Measurements from ENCODE around the gene CROCC. TPM values are rescaled to one million over a fixed set of nuclear protein-coding genes. Genes with fewer than 3 reads are reported as not detected.

Gene CROCC
- total RNA-seq, 1 donor from 2014 or later = 8.9 TPM

GRCh38 chr1:17014671-17015567 lies 93.2 kb downstream of the CROCC start:
- H3K27ac ChIP-seq (replicated peaks) = no peak overlapping the region
- peaks cover 23% of the 10 kb centered on the region for H3K4me1 ChIP-seq
- peaks cover 25% of the 10 kb centered on the region for H3K36me3 ChIP-seq
- no peak overlapping the region for H3K4me3 ChIP-seq
- TF ChIP-seq CTCF (IDR thresholded peaks at IDR 0.05; ENCODE audit: borderline replicate concordance) = no peak
- no peaks in the 10 kb centered on the region for H3K9me3 ChIP-seq (replicated peaks)
- intact Hi-C loops (cut with micrococcal nuclease) = no loop called here
- DNase-seq = no peak
- no peaks in the 10 kb centered on the region for H3K27me3 ChIP-seq (ENCODE audit: low read depth)

GRCh38 chr1:17016317-17016661 lies 94.6 kb downstream of the CROCC start:
- no peak for TF ChIP-seq CTCF (IDR thresholded peaks at IDR 0.05; ENCODE audit: borderline replicate concordance)
- Histone ChIP-seq H3K36me3 (peaks cover 39% of the 10 kb centered on the region), H3K4me1 (peaks cover 10% of the 10 kb centered on the region), H3K9me3 (replicated peaks) (no peaks in the 10 kb centered on the region), H3K27me3 (ENCODE audit: low read depth) (no peaks in the 10 kb centered on the region), H3K4me3 (no peak overlapping the region), H3K27ac (replicated peaks) (no peak overlapping the region)
- DNase-seq = no peak
- intact Hi-C loops (cut with micrococcal nuclease) = no loop called here

- TF ChIP-seq CTCF (IDR thresholded peaks at IDR 0.05; ENCODE audit: borderline replicate concordance) = no peak
- Histone ChIP-seq H3K36me3 (peaks cover 50% of the 10 kb centered on the region), H3K9me3 (replicated peaks) (no peaks in the 10 kb centered on the region), H3K4me3 (no peak overlapping the region), H3K27ac (replicated peaks) (no peak overlapping the region), H3K4me1 (peaks cover under 1% of the 10 kb centered on the region), H3K27me3 (ENCODE audit: low read depth) (no peaks in the 10 kb centered on the region)
- DNase-seq = no peak
- intact Hi-C loops (cut with micrococcal nuclease) = no loop called here
Measured at GRCh38 chr1:17017435-17017834, 95.7 kb downstream of the CROCC start.

- no peaks in the 10 kb centered on the region for H3K27me3 ChIP-seq (ENCODE audit: low read depth)
- no peaks in the 10 kb centered on the region for H3K4me1 ChIP-seq
- intact Hi-C loops (cut with micrococcal nuclease) = no loop called here
- H3K9me3 ChIP-seq (replicated peaks) = no peaks in the 10 kb centered on the region
- H3K4me3 ChIP-seq = no peak overlapping the region
- no peak for TF ChIP-seq CTCF (IDR thresholded peaks at IDR 0.05; ENCODE audit: borderline replicate concordance)
- peaks cover 65% of the 10 kb centered on the region for H3K36me3 ChIP-seq
- DNase-seq = no peak
- H3K27ac ChIP-seq (replicated peaks) = no peak overlapping the region
Measured at GRCh38 chr1:17018849-17019248, 97.1 kb downstream of the CROCC start.

- intact Hi-C loops (cut with micrococcal nuclease) = no loop called here
- no peak overlapping the region for H3K4me3 ChIP-seq
- H3K27ac ChIP-seq (replicated peaks) = no peak overlapping the region
- peaks cover 81% of the 10 kb centered on the region for H3K36me3 ChIP-seq
- no peaks in the 10 kb centered on the region for H3K4me1 ChIP-seq
- TF ChIP-seq CTCF (IDR thresholded peaks at IDR 0.05; ENCODE audit: borderline replicate concordance) = no peak
- H3K27me3 ChIP-seq (ENCODE audit: low read depth) = no peaks in the 10 kb centered on the region
- no peak for DNase-seq
- no peaks in the 10 kb centered on the region for H3K9me3 ChIP-seq (replicated peaks)
Measured at GRCh38 chr1:17020502-17020901, 98.8 kb downstream of the CROCC start.
